Measurements from ENCODE around the gene PA2G4.
"Not testable (repeated sequence)": the region's sequence is repeated elsewhere in the genome, so short reads cannot be mapped to it uniquely, and the experiment has no call there.

PA2G4 gene

GRCh38 chr12:56104109-56104814 lies at the start of gene PA2G4:
Gene PA2G4, plus strand, starts transcription at chr12:56104559. Its CDS starts 179 bp downstream, at chr12:56104738.
- FAIRE-seq (peak; percentile 85), DNase-seq (ENCODE audit: insufficient read length, low spot score) (peak; percentile 98)

GRCh38 chr12:56059964-56060363 lies 44.4 kb upstream of the PA2G4 start:
- not testable (repeated sequence) for DNase-seq (ENCODE audit: insufficient read length, low spot score); FAIRE-seq

GRCh38 chr12:56061982-56062381 lies 42.4 kb upstream of the PA2G4 start:
- FAIRE-seq (no peak), DNase-seq (ENCODE audit: insufficient read length, low spot score) (no peak)

GRCh38 chr12:56062996-56063395 lies 41.4 kb upstream of the PA2G4 start:
- no peak for FAIRE-seq
- DNase-seq (ENCODE audit: insufficient read length, low spot score), result no peak

- no peak for DNase-seq (ENCODE audit: insufficient read length, low spot score)
- FAIRE-seq, result no peak
These were observed 32.7 kb upstream of the PA2G4 start for GRCh38 chr12:56071648-56072047.

GRCh38 chr12:56074396-56074795 lies 30.0 kb upstream of the PA2G4 start:
- no peak for FAIRE-seq
- DNase-seq (ENCODE audit: insufficient read length, low spot score), result no peak

- not testable (repeated sequence) for FAIRE-seq
These were observed 26.4 kb upstream of the PA2G4 start for GRCh38 chr12:56077966-56078365.

GRCh38 chr12:56078427-56078826 lies 25.9 kb upstream of the PA2G4 start:
- FAIRE-seq (no peak), DNase-seq (ENCODE audit: insufficient read length, low spot score) (no peak)

More at GRCh38 chr12:56077966-56078365, 26.4 kb upstream of the PA2G4 start:
- not testable (repeated sequence) for DNase-seq (ENCODE audit: insufficient read length, low spot score)

GRCh38 chr12:56078931-56079722 lies 25.2 kb upstream of the PA2G4 start:
- DNase-seq (ENCODE audit: insufficient read length, low spot score) (peak; percentile 81), FAIRE-seq (no peak)

- peak; percentile 85 for DNase-seq (ENCODE audit: insufficient read length, low spot score)
- FAIRE-seq, result peak; percentile 86
These were observed 24.4 kb upstream of the PA2G4 start, which contains the start of gene ERBB3 for GRCh38 chr12:56079723-56080555. Gene ERBB3, plus strand, starts transcription at chr12:56080165. Its CDS starts 136 bp downstream, at chr12:56080301.

- DNase-seq (ENCODE audit: insufficient read length, low spot score), result no peak
- FAIRE-seq, result no peak
These were observed 23.7 kb upstream of the PA2G4 start for GRCh38 chr12:56080556-56081138.

- DNase-seq (ENCODE audit: insufficient read length, low spot score) (no peak), FAIRE-seq (no peak)
These were observed 22.7 kb upstream of the PA2G4 start for GRCh38 chr12:56081393-56082347.

GRCh38 chr12:56082382-56082781 lies 22.0 kb upstream of the PA2G4 start:
- FAIRE-seq, result no peak
- DNase-seq (ENCODE audit: insufficient read length, low spot score), result no peak

GRCh38 chr12:56082967-56083366 lies 21.4 kb upstream of the PA2G4 start:
- DNase-seq (ENCODE audit: insufficient read length, low spot score), result no peak
- FAIRE-seq, result no peak

GRCh38 chr12:56084958-56085543 lies 19.3 kb upstream of the PA2G4 start:
- DNase-seq (ENCODE audit: insufficient read length, low spot score) (no peak), FAIRE-seq (peak; percentile 9)

- DNase-seq (ENCODE audit: insufficient read length, low spot score), result no peak
- no peak for FAIRE-seq
These were observed 18.3 kb upstream of the PA2G4 start for GRCh38 chr12:56086096-56086495.

GRCh38 chr12:56086608-56087007 lies 17.8 kb upstream of the PA2G4 start:
- no peak for FAIRE-seq
- DNase-seq (ENCODE audit: insufficient read length, low spot score), result no peak

- FAIRE-seq (no peak), DNase-seq (ENCODE audit: insufficient read length, low spot score) (no peak)
These were observed 17.1 kb upstream of the PA2G4 start for GRCh38 chr12:56087220-56087619.

GRCh38 chr12:56097738-56098137 lies 6.6 kb upstream of the PA2G4 start:
- no peak for FAIRE-seq
- no peak for DNase-seq (ENCODE audit: insufficient read length, low spot score)

Data from HTR-8/SVneo (cell line).